Ovary (tissue), 9 donors: ENCODE measurements around the gene EPB41L2. TPM values are rescaled to one million over a fixed set of nuclear protein-coding genes. Genes with fewer than 3 reads are reported as not detected.
"Not testable (repeated sequence)": the region's sequence is repeated elsewhere in the genome, so short reads cannot be mapped to it uniquely, and the experiment has no call there.

Experiments used
- DNase-seq, 5 donors: peaks; one replicate each; pipeline ENCODE4 v3.0.0-alpha.2; 2019 to 2020
- H3K27ac ChIP-seq, 2 donors: fragments of 200-600 bp; one replicate each; pipeline versions ENCODE4 v1.5.1 to v1.8.0; 2019 to 2022
- H3K27me3 ChIP-seq: fragments of 200-600 bp; one replicate; pipeline ENCODE4 v1.8.0; 2022
- H3K36me3 ChIP-seq: fragments of 200-600 bp; sonication (generic); one replicate; pipeline ENCODE4 v1.5.1; 2019
- H3K4me1 ChIP-seq: one replicate; pipeline ENCODE4 v1.8.1; 2013; ENCODE audit warnings: mild to moderate bottlenecking, moderate library complexity; ENCODE audit not compliant: insufficient read depth
- H3K4me3 ChIP-seq: fragments of 200-600 bp; sonication (generic); one replicate; pipeline ENCODE4 v1.5.1; 2017
- H3K9me3 ChIP-seq, 2 donors: fragments of 200-600 bp in 1 of 2; sonication (generic) in 1 of 2; one replicate each; pipeline versions ENCODE4 v1.5.1 to v1.8.1; 2013 to 2019; ENCODE audit warnings: mild to moderate bottlenecking in 1 of 2, moderate library complexity in 1 of 2
- EP300 ChIP-seq: sonication (generic); formaldehyde crosslinking; IDR thresholded peaks from one replicate; pipeline ENCODE4 v1.6.1; 2017; ENCODE audit warnings: antibody characterized with exemption
- POLR2A ChIP-seq: fragments of 450-650 bp; IDR thresholded peaks from one replicate; pipeline ENCODE4 v1.6.1; 2017; ENCODE audit warnings: antibody characterized with exemption, mild to moderate bottlenecking, moderate library complexity
- WGBS, 3 donors: extraction: QIAGEN DNeasy Blood & Tissue Kit in 1 of 3; methylation state at CpG; one replicate each; pipeline versions ENCODE4 v1.1.5 to v1.1.7; 2013 to 2017; 5-methylcytosine and 5-hydroxymethylcytosine counted together
- intact Hi-C, 4 donors: fragments of 100-400 bp; cut with DNase I; formaldehyde crosslinking; loops; one replicate each; pipeline versions ENCODE4 v1.11.0 to v1.15.1; 2022 to 2023
- polyA plus RNA-seq, 2 donors: library from polyadenylated mRNA; stranded (reverse); fragments of 200-250 nt in 1 of 2; fragments of 350-450 nt in 1 of 2; fragmentation: Illumina TruSeq in 1 of 2; extraction: RNeasy Lipid Tissue Mini Kit (QIAGEN cat#74804) in 1 of 2; gene quantifications; one replicate each; pipeline ENCODE4 v1.2.3, GENCODE V29; 2013 to 2014
- total RNA-seq, 7 donors: library from RNA; depleted of rRNA in 2 of 7; stranded (reverse); fragments of >200 nt in 2 of 7; fragmentation: NEBNext Ultra II Directional in 3 of 7; extraction: Animal tissue kit (Norgen Biotek cat#: 25700) in 3 of 7; gene quantifications; one replicate each; pipeline versions ENCODE4 v1.1.0 to v1.2.4, GENCODE V29; 2016 to 2023
- TF ChIP-seq, protein P1 (sequence below), 3 donors: fragments of 450-650 bp in 2 of 3; fragments of 200-600 bp in 1 of 3; IDR thresholded peaks; one replicate each; pipeline versions ENCODE4 v1.5.1 to v1.8.0; 2016 to 2022; ENCODE audit warnings: antibody characterized with exemption in 3 of 3, mild to moderate bottlenecking in 1 of 3
- donor health status: DM: no; HTN: no; CAD: no; lungs with moderate emphysema.
- donor health status: DM: no; HTN: no; CAD: no.
- donor health status: Bipolar disorder and iron deficiency.
- donor health status: DM: yes; HTN: yes; CAD: no.
- donor health status: DM: no; HTN: no; CAD: no.
- donor health status: DM: yes; HTN: yes; CAD: no.

The EPB41L2 gene
- total and polyA plus RNA-seq, 9 donors = 49.8 to 294 (median 204) TPM

DNA sequence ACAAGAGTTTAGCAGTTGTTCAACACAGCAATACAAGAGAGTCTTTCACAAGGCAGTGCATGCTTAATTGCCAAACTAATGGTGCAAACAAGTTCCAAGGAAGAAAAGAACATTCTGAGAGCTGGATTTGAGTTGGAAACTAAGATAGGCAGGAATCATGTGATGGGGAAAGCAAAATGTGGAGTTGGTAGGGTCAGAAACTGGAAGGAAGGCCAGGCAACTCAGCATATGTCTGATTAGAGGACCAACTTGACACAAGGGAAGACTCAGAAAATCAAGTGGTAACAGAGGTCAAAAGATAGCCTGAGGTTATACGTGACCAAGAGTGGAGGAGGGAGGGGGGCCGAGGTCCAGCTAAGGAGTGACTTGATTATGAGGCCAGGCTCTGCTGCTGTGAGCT lies 118.6 kb downstream of the EPB41L2 start:
- intact Hi-C loops = loop anchor here in 1 of 4 donors (10.0 kb wide), 1 partner anchor 440 kb away; no protein-coding TSS in a partner anchor
- WGBS, 3 donors = 71 to 79% (median 74%) methylated on average over 2 of the region's 2 CpGs
- H3K27ac ChIP-seq = no peak overlapping the region
- no peaks in the 10 kb centered on the region for H3K36me3 ChIP-seq
- no peaks in the 10 kb centered on the region for H3K27me3 ChIP-seq
- no peak for DNase-seq
- peaks cover 2% of the 10 kb centered on the region for H3K4me1 ChIP-seq
- no peaks in the 10 kb centered on the region for H3K9me3 ChIP-seq
- no peak overlapping the region for H3K4me3 ChIP-seq
- TF ChIP-seq, protein P1, sequence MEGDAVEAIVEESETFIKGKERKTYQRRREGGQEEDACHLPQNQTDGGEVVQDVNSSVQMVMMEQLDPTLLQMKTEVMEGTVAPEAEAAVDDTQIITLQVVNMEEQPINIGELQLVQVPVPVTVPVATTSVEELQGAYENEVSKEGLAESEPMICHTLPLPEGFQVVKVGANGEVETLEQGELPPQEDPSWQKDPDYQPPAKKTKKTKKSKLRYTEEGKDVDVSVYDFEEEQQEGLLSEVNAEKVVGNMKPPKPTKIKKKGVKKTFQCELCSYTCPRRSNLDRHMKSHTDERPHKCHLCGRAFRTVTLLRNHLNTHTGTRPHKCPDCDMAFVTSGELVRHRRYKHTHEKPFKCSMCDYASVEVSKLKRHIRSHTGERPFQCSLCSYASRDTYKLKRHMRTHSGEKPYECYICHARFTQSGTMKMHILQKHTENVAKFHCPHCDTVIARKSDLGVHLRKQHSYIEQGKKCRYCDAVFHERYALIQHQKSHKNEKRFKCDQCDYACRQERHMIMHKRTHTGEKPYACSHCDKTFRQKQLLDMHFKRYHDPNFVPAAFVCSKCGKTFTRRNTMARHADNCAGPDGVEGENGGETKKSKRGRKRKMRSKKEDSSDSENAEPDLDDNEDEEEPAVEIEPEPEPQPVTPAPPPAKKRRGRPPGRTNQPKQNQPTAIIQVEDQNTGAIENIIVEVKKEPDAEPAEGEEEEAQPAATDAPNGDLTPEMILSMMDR (IDR thresholded peaks at IDR 0.05) = no peak

DNA sequence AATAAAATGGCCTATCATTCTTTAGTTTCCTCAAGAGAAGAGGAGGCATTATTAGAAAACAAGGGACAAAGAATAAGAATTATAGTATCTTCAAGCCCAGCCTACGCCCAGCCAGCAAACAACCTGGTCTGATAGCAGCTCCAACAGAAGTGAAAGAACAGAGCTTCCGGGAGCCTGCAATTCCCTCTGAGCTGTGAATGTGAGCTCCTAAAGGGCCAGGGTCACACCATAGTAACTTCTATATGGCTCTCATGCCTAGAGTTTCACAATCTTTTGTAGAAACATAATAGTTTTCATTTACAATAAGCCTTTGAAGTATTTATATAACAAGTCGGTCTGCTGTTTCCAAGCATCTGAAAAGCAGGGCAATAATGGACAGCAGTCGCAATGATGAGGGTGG lies 119.3 kb downstream of the EPB41L2 start:
- TF ChIP-seq, protein P1 (IDR thresholded peaks at IDR 0.05) = no peak
- no peak for TF ChIP-seq EP300
- no peak for TF ChIP-seq POLR2A
- no peak for DNase-seq
- Histone ChIP-seq H3K36me3 (no peaks in the 10 kb centered on the region), H3K27me3 (no peaks in the 10 kb centered on the region), H3K4me1 (peaks cover 2% of the 10 kb centered on the region), H3K27ac (no peak overlapping the region), H3K4me3 (no peak overlapping the region), H3K9me3 (no peaks in the 10 kb centered on the region)
- WGBS, 3 donors = 58 to 85% (median 62%) methylated on average over 4 of the region's 4 CpGs
- intact Hi-C loops = loop anchor here in 1 of 4 donors (10.0 kb wide), 1 partner anchor 439 kb away; no protein-coding TSS in a partner anchor

DNA sequence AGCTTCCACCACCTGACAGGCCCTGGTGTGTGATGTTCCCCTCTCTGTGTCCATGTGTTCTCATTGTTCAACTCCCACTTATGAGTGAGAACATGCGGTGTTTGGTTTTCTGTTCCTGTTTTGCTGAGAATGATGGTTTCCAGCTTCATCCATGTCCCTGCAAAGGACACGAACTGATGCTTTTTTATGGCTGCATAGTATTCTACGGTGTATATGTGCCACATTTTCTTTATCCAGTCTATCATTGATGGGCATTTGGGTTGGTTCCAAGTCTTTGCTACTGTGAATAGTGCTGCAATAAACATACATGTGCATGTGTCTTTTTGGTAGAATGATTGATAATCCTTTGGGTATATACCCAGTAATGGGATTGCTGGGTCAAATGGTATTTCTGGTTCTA lies 120.3 kb downstream of the EPB41L2 start:
- not testable (repeated sequence) for H3K4me1 ChIP-seq
- whole genome bisulfite sequencing, 3 donors = 93 to 97% (median 96%) methylated on average over 3 of the region's 3 CpGs

DNA sequence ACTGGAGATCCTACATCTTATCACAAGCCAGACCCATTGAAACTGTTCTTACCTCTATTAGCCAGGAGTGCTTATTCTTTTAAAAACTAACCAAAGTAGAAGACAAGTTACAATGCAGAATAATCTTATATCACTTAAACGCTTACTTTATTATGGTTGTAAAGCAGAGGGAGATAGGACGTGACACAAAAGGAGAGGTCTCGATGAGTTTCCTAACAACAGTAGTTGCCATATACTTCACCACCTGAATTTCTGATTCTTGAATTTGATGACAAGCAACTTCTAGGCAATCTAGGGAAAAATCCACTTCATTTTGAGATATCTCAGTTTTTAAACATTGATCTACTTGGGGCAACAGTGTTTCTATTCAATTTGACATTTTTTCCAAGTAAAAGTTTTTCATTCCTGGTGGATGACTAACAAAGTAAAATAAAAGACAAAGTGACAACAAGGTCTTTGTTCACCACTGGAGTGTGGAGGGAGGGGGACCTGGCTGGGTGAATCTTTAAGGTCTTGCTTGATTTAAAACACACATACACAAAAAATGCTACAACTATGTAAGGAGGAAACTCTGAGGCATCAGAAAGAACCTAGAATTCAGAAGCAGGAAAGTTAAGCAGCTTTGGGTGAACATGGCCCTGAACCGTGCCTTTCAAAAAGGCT lies 125.0 kb downstream of the EPB41L2 start:
- DNase-seq = no peak
- Histone ChIP-seq H3K36me3 (no peaks in the 10 kb centered on the region), H3K27me3 (peaks cover 2% of the 10 kb centered on the region), H3K4me3 (no peak overlapping the region), H3K27ac (no peak overlapping the region), H3K4me1 (peaks cover 4% of the 10 kb centered on the region), H3K9me3 (no peaks in the 10 kb centered on the region)
- TF ChIP-seq POLR2A (no peak), EP300 (no peak)
- TF ChIP-seq, protein P1 (IDR thresholded peaks at IDR 0.05) = no peak
- 72 to 78% (median 73%) methylated on average over 4 of the region's 4 CpGs for WGBS, 3 donors
- intact Hi-C loops = no loop called here

More for the DNA sequence above, 120.3 kb downstream of the EPB41L2 start:
- DNase-seq, H3K9me3 ChIP-seq, H3K4me3 ChIP-seq, H3K27ac ChIP-seq, H3K27me3 ChIP-seq, H3K36me3 ChIP-seq: not testable (repeated sequence)
- intact Hi-C loops = loop anchor here in 1 of 4 donors (10.0 kb wide), 1 partner anchor 438 kb away; no protein-coding TSS in a partner anchor

DNA sequence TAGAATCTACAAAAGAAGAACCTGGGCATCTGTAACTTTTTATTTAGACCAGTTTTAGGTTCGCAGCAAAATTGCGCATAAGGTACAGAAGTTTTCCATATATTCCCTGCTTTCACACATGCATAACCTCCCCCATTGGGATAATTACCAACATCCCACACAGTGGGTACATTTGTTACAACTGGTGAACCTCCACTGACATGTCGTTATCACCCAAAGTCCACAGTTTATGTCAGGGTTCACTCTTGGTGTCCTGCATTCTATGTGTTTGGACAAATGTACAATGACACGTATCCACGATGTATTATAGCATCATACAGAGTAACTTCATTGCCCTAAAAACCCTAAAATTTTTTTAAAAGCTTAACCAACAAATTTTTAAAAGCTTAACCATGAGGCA lies 126.1 kb downstream of the EPB41L2 start:
- DNase-seq = no peak
- no peak overlapping the region for H3K27ac ChIP-seq
- H3K4me1 ChIP-seq = peaks cover 4% of the 10 kb centered on the region

More for the DNA sequence above, 126.1 kb downstream of the EPB41L2 start:
- Histone ChIP-seq H3K36me3 (no peaks in the 10 kb centered on the region), H3K4me3 (no peak overlapping the region), H3K27me3 (peaks cover 2% of the 10 kb centered on the region), H3K9me3 (no peaks in the 10 kb centered on the region)
- 85 to 98% (median 85%) methylated on average over 5 of the region's 5 CpGs for WGBS, 3 donors
- TF ChIP-seq, protein P1 (IDR thresholded peaks at IDR 0.05) = no peak
- no peak for TF ChIP-seq POLR2A
- no peak for TF ChIP-seq EP300
- intact Hi-C loops = no loop called here
